Muscle of back (tissue), 11 donors: Measurements from ENCODE around the gene EXOC3L4. TPM values are rescaled to one million over a fixed set of nuclear protein-coding genes. Genes with fewer than 3 reads are reported as not detected.

Experiments used
- DNase-seq, 3 donors: peaks; one replicate each; pipeline versions ENCODE4 v3.0.0 to v3.0.0-alpha.2; 2013
- polyA plus RNA-seq, 10 donors: library from polyadenylated mRNA; unstranded; fragments of 120-200 nt; gene quantifications; one replicate each; pipeline ENCODE4 v1.2.1, GENCODE V29; 2013; ENCODE audit not compliant: insufficient read length in 10 of 10

Gene EXOC3L4
- polyA plus RNA-seq, 10 donors, result 0.12 to 1.5 (median 0.51) TPM

DNA sequence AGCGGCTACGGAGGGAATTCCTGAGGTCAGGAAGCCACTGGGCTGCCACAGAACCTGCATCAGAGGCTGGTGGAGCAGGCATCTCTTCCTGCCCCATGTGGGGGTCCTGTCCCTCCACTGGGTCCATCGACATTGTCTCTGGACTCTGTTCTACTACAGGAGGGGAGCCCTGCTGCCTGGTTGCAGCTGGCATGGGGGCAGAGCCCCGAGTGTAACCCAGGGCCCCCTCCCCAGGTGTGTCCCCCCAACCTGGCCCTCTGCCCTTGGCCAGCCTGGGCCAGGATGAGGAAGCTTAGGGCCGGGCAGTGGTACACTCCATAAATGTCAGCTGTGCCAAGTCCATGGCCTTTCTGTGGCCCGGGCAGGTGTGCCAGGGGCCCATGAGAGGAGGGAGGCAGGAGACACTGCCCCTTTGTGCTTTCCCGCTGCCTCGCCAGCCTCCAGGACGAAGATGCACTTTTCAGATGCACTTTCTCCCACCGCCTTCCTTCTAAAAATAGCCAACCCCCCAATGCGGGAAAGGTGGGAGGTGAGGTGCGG lies 4.0 kb upstream of the EXOC3L4 start:
- DNase-seq, result no peak

DNA sequence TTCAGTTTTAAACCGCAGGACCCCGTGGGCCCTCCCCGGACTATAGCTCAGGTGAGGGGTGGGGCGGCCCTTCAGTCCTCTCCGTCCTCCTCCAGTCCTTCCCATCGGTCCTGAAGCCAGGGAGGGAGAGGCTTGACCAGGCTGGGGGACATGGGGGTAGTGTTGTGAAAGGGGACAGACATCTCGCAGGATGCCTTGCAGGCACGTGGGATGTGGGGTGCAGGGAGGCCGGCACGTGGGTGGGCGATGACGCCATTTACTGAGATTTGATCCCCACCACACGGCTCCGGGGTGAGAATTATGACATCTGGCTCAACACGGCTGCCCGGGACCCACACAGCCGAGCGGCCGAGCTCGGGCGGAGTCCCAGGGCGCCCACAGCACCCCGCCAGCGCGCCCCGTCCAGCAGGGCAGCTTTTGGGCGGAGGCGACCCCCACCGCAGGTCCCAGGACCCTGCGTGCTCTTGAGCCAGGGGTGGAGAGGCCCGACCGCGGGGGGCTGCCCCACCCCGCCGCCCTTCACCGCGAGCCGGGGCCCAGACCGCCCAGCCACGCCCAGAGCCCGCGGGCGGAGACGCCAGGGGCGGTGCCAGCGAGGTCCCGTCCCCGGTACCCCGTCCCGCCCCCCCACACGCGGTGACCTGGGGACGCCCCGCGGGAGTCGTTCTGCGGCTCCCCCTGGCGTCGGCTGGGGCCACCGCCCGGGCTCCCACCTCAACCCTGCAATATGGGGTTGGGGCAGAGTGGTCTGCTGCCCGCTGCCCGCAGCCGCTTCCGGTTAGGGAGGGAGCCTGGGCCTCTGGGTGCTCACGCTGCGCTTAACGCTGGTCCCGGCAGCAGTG lies 3.3 kb upstream of the EXOC3L4 start:
- peak in 1 of 3 donors; percentile 50 for DNase-seq

DNA sequence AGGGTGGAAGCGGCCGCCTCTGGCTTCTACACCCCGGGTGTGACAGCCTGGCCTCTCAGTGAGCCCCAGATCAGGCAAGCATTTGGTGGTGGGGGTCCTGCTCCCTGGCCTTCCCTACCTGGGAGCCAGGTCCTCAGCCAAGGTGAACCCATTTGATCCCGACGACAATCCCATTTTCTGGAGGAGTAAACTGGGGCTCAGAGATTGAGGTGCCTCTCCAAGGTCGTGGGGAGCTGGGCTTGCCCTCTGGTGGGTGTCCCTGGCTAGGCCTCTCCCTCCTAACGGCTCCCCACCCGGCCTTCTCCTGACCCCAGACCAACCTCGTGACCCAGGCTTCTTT lies 2.7 kb upstream of the EXOC3L4 start:
- DNase-seq, result no peak

DNA sequence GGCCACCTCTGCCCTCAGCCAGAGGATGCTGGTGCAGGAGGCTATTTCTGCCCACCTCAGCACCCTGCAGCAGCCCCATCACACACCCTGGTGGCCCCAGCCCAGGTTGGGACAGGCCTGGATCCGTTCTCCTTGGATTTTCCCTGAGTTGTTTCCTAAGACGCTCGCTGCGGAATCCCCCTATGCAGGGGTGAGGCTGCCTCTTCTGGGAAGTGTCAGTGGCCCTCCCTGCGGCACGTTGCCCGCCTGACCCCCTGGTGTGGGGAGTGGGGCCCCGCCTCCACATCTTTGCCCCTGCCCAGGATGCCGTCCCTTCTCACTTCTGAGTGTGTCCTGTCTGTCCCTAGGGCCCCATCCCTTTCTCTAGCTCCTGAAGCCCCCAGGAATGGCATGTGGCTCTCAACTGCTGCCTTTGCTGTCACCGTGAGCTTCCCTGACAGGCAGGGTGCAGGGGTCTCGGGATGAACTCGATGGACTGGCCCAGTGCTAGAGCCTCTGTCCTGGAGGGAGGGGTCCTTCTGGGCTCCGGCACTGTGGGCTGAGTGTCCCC lies 594 bp upstream of the EXOC3L4 start:
- no peak for DNase-seq

DNA sequence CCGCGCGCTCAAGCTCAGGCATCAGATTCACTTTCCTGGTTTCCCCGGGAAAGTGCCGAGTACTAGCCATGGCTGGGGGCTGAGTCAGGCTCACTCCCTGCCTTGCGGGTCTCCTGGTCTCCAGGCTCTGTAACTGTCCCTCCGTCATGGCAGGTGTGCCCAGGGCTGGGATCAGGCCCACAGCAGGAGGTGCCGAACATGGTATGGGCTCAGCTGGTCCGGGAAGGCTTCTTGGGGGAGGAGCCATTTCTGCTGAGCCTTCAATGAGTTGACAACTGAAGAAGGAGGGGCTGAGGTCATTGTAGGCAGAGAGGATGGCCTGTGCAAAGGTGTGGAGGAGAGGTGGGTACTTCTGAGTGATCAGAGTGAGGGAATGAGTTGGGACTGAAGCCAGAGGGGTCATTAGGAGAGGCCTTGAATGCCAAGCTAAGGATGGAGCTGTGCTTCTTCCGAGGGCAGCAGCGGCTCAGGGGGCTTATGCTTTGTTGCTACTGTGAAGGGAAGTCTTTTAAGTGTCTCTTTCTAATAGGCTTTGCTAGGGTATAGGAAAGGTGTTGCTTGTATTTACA lies 769 bp downstream of the EXOC3L4 start:
- DNase-seq, result no peak

DNA sequence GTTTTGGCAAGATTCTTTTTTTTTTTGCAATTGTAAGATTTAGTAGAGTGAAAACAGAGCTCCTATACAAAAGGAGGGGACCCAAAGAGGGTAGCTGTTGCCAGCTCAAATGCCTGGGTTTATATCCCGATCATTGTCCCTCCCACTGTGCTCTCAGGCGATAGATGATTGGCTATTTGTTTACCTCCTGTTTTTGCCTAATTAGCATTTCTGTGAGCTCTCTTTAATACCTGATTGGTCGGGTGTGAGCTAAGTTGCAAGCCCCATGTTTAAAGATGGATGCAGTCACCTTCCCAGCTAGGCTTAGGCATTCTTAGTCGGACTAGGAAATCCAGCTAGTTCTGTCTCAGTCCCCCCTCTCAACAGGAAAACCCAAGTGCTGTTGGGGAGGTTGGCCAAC lies 1.9 kb downstream of the EXOC3L4 start:
- DNase-seq, result no peak

DNA sequence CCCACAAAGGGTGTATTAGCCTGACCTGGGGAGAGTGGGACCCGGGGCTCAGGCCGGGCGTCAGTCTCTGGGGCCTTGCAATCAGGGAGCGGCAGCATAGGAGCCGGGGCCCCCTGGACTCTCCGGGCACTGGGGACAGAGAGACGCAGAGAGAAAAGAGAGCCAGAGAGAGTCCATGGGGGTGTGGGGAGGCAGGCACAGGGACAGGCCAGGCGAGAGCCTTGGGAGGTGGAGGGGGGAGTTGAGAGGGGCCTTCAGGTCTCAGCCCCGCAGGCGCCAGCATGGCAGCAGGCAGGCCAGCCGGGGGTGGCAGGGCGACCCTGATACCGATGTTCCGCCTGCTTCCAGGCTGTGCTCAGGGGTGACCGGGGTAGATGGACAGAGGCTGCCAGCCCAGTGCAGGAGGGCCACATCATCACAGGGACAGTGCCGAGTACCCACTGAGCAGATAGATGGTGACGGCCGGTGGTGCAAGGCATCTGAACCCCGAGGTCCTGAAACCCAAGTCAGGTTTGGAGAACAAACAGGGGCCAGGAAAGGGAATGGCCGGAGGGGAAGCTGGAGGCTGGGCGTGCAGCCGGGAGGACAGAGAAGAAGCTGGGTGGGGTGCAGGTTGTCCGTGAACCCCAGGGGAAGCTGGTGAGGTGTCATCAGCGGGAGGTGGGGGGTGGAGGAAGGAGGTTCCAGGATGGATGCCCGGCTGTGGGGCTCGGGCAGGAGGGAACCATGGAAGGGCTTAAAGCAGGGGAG lies 2.9 kb downstream of the EXOC3L4 start:
- DNase-seq, result no peak

DNA sequence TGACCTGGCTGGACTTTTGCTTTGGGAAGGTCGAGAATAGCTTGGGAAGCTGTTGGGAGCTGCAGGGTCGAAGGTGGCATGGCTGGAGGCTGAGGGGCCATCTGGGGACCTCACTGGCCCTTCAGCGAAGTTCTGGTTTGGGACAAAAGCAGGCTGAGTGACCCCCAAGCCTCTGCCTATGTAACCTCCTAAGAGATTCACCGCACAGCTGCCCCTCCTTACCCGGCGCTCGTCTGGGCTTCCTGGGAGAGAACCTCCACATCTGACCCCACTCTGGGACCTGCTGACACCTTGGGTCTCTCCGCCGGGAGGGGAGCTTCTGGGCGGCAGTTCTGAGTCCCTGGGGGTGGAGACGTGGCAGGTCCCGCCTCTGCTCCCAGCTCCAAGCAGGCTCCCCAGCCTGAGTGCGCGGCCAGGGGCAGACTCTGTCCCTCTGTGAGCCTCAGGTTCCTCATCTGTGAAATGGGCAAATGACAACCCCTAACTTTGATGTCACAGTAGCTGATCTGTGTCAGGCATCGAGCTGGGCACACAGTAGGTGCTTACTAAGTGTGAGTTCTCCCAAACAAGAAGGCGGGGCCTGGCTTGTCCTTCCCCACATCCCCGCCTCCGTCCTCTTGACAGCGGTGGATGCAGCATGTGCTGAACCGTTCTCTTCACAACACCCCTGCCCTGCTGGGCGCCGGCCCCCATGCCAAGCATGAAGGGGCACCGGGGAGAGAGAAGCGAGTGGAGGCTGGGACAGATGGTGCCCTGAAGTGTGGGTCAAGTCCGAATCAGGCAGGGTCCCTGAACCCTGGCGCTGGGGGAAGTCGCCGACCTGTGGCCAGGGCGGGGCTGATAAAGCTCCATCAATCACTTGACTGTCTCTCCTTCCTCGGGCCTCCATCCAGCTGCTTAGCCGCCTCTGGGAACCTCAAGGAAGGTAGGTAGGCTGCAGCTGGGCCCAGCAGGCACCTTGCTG lies 3.8 kb downstream of the EXOC3L4 start:
- DNase-seq, result no peak

DNA sequence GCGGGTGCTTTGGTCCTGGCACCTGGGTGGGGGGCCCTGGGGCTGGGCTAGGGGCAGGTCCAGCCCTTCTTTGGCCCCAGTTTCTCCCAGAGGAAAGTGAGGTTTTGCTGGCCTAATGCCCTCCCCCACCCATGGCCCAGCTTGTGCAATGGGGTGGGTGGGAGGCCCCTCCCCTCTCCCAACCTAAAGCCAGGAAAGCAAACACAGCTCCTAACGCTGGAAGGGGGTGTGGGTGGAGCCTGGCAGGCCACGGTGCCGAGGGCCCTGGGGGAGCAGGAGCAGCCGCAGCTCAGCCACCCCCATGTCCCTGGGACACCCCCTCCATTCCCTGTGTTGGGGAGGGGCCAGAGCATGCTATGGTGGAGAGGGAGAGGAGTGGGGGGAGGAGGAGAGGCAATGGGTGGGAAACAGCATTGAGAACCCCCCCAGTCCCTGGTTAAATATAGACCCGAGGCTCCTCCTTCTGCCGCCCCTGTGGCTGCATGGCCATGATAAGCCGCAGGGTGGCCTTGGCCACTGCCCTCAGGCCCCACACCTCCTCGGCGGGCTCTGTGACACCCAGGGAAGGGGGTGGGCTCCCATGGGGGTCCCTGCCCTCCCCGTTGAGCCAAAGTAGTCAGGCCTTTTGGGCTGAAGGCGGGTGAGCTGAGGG lies 4.7 kb downstream of the EXOC3L4 start:
- no peak for DNase-seq

DNA sequence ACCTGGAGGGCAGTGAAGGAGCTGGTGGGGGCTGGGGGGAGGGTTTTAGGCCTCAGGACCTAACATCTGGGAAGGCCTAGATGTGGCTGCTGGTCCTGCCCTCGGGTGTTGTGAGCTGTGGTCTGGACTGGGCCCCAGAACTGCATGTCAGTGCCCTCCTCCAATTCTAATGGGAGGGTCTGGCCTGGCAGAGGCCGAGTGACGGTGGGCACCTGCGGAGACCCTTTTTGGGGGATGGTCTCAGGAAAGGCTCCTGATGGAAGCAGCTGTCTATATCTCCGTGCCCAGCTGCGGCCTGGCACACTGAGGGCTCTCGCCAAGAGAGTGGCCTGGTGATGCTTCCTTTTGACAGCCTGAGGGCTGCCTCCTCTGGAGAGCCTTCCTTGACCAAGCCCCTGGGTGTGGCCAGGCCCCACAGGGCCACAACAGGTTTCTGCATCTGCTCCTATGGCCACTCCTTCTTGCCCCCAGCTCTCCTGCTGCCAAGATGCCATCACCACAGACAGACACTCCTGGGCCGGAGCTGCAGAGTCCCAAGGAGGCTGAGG lies 5.3 kb downstream of the EXOC3L4 start:
- no peak for DNase-seq

DNA sequence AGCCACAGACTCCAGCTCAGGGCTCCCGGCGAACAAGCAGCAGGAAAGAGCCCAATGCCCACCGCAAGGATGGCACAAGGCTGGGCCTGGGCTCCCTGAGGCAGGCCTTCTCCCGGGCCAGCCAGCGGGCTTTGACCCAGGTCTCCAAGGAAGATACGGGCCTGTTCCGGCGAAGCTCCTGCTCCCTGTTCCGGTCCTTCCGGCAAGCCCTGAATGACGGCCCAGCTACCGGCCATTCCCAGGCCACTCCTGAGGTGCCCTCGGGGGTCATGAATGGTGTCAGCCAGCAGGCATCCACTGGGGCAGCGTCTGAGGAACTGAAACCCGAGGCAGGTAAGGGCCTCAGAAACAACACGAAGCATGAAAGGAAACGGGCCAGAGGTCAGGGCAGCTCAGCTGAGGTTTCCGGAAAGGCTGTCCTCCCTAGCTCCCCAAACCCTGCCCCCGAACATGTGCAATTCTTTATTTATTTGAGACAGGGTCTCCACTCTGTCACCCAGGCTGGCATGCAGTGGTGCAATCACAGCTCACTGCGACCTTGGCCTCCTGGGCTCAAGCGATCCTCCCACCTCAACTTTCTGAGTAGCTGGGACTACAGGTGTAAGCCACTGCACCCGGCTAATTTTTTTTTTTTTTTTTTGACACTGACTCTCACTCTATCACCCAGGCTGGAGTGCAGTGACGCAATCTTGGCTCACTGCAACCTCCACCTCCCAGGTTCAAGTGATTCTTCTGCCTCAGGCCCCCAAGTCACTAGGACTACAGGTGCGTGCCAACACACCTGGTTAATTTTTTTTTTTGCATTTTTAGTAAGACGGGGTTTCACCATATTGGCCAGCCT lies 6.0 kb downstream of the EXOC3L4 start:
- no peak for DNase-seq

DNA sequence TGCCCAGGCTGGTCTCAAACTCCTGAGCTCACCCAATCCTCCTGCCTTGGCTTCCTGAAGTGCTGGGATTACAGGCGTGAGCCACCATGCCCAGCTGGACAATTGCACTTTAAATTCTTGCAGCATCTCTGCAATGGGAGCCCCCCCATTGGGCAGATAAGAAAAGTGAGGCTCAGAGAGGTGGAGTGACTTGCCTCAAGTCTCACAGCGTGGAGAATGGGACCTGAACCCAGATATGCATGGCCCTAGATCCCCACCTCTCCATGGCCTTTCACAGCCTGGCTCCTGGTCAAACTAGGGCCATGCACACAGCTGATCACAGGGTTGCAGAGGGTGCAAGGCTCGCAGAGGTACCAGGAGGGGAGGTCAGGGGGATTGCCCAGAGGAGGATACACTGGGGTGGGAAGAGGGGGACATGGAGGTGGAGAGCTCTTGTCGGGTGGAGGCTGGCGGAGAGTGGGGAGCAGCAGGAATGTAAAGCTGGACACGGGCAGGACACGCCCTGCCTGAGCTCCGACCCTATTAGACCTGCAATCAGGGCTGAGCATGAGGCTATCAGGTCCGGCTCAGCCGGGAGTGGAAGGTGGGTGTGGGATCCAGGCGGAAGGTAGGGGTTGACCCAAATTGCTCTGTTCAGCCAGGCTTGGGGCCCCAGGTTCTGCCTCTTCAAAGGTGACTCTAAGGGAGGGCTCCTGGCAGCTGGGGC lies 6.9 kb downstream of the EXOC3L4 start:
- no peak for DNase-seq

DNA sequence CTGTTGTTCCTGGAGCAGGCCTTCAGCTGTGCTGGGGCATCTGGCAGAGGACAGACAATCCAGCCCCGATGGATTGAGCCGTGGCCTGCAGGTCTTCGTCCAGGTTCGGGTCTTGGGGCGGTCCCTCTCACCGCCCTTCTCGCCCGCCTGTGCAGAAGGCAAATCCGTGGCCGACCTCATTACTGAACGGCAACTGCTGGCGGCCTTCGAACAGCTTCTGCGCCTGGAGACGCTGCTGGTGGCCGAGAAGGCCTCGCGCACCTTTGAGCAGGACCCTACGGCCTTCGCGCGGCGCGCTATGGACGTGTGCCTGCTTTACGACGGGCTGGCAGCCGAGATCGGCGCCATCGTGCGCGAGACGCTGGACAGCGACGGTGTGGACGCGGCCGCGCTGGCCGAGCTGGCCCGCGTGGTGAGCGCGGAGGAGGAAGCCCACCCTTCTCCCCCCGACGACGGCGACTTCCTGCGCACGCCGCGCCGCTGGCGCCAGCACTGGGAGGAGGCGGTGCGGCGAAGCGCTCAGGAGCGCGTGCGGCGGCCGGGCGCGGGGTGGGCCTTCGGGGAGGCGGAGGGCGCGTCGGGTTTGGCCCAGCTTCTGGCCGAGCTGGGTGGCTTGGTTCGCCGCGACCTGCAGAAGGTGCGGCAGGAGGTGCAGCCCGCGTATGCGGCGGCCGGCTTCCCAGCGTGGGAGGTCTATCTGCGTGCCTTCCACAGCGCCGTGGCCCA lies 7.6 kb downstream of the EXOC3L4 start:
- peak in 1 of 3 donors; percentile 72 for DNase-seq

DNA sequence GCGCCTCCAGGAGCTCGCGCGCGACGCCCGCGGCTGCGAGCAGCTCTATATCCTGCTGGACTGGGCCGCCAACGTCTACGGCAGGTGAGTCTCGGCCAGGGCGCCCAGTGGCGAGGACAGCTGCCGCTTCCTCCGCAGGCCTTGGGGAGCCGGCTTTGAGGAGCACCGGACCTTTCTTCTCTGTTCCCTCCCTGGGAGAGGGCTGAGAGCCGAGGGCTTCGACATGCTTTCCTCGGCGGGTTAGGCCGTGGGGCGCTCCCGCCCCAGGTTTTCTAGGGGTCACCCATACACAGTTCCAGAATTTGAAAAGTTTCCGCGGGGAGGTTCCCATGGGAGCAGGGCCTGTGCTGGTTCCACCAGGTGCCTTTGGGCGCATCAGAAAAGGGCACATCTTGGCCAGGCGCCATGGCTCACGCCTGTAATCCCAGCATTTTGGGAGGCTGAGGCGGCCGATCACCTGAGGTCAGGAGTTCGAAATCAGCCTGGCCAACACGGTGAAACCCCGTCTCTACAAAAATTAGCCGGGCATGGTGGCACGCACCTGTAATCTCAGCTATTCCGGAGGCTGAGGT lies 8.2 kb downstream of the EXOC3L4 start:
- DNase-seq, result no peak

DNA sequence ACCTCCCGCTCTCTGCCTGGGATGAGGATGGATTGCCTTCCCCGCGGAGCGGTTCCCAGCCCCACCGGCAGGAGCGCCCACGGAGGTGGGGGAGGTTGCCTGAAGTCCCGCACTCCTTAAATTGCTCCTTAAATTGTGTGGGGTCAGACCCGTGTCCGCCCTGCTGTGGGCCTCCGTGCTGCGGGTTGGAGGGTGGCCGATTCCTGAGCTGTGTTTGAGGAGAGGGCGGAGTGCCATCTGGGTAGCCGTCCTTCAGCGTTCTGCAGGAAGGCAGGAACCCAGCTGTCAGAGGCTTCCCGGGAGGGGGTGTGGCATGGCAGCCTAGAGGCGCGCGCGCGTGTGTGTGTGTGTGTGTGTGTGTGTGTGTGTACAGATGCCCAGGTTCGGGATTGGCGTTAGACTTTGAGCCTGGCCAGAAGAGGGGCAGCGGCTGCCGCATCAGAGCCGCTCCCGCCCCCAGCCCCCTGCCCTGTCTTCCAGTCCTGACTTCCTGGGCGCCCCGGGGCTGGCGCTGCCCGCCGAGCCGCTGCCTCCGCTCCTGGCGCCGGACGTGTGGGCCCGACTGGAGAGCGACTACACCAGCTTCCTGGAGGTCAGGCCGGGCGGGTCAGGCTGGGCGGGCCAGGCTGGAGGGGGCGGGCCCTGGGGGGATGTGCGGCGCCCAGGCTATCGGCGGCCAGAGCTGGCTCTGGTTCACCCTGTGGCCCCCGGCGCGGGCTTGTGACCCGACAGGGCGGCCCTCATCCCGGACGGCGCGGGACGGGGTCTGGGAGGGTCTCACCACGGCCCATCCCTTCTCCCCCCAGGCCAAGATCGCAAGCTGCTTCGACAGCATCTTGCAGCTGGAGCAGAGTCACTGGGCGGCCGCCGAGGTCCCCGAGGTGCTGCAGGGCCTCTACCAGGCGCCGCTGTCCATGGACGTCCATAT lies 9.2 kb downstream of the EXOC3L4 start:
- peak in 2 of 3 donors; percentile 45 to 76 for DNase-seq

DNA sequence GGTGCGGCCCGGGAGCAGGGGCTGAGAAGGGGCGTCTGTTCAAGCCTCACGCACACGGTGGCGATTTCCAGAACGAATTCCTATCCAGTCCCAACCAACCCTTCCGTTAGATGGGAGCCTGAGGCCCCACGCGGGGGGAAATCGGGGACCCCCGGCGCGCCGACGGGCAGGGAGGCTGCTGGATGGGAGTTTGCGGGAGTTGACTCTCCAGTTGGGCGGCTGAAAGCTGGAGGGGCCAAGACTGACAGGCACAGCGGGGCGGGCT lies 9.8 kb downstream of the EXOC3L4 start:
- DNase-seq, result no peak
